Measurements from ENCODE around the gene GTF3C4. TPM values are rescaled to one million over a fixed set of nuclear protein-coding genes. Genes with fewer than 3 reads are reported as not detected.

GTF3C4 gene
- total and polyA plus RNA-seq, 10 of the 15 experiments (the other 5 are each of a cell fraction or from before 2014, with no cell fraction given) = 3.2 to 18.9 (median 8.2) TPM

- BruUV-seq (replicated peaks) = no TSS peak
- POLR2A ChIA-PET = no interaction called here
- intact Hi-C loops (cut with micrococcal nuclease; ENCODE audit: unreplicated experiment) = no loop called here
These were observed 42.7 kb upstream of the GTF3C4 start for GRCh38 chr9:132627594-132627993.

More at GRCh38 chr9:132627594-132627993, 42.7 kb upstream of the GTF3C4 start:
- Histone ChIP-seq H4K20me1 (ENCODE audit: control insufficient read depth, insufficient read depth) (no peaks in the 10 kb centered on the region), H3K9ac (ENCODE audit: control insufficient read depth, insufficient read depth, low read length) (no peak overlapping the region), H3K4me2 (ENCODE audit: control insufficient read depth, insufficient read depth) (no peak overlapping the region), H3K9me3 (replicated peaks; ENCODE audit: control insufficient read depth, insufficient read depth, low read length) (no peaks in the 10 kb centered on the region), H3K4me3 (no peak overlapping the region), H3K36me3 (ENCODE audit: control insufficient read depth in 2 of 2, insufficient read depth in 2 of 2, low read length in 1 of 2) (peaks cover 12 to 24% of the 10 kb centered on the region in 2 experiments), H3K27ac (ENCODE audit: control insufficient read depth, insufficient read depth) (no peak overlapping the region), H2AFZ (ENCODE audit: control insufficient read depth, low read depth, low read length) (no peak overlapping the region), H3K79me2 (ENCODE audit: control insufficient read depth, insufficient read depth, low read length) (no peaks in the 10 kb centered on the region), H3K27me3 (replicated peaks in 1 of 2; ENCODE audit: control insufficient read depth in 2 of 2, insufficient read depth in 2 of 2, low read length in 1 of 2) (no peaks in the 10 kb centered on the region), H3K4me1 (ENCODE audit: control insufficient read depth, insufficient read depth, low read length) (no peaks in the 10 kb centered on the region)
- TF ChIP-seq CEBPB (IDR thresholded peaks at IDR 0.05; ENCODE audit: borderline replicate concordance in 1 of 2, low read depth in 2 of 2, low read length in 2 of 2) = no peak
- TF ChIP-seq RUNX3 (IDR thresholded peaks at IDR 0.05; ENCODE audit: low read length) = no peak
- TF ChIP-seq FOXM1 (IDR thresholded peaks at IDR 0.05; ENCODE audit: low read depth, low read length) = no peak
- no peak for TF ChIP-seq NR2C1 (IDR thresholded peaks at IDR 0.05)
- no peak for TF ChIP-seq NR2F1 (conservative IDR thresholded peaks at IDR 0.05)
- no peak for TF ChIP-seq ZBTB11 (CRISPR knock-in tag; IDR thresholded peaks at IDR 0.05)
- TF ChIP-seq SPI1 (IDR thresholded peaks at IDR 0.05; ENCODE audit: borderline replicate concordance, insufficient read depth, low read depth, low read length) = no peak
- TF ChIP-seq DPF2 (IDR thresholded peaks at IDR 0.05) = no peak
- no peak for TF ChIP-seq POLR2AphosphoS5 (IDR thresholded peaks at IDR 0.05; ENCODE audit: low read length)
- no peak for TF ChIP-seq NFYA (IDR thresholded peaks at IDR 0.05; ENCODE audit: borderline replicate concordance, low read depth, low read length)
- no peak for TF ChIP-seq HSF1 (IDR thresholded peaks at IDR 0.05; ENCODE audit: low read depth, low read length)
- TF ChIP-seq ZNF217 (IDR thresholded peaks at IDR 0.05) = no peak
- no peak for TF ChIP-seq EP300 (IDR thresholded peaks at IDR 0.05; ENCODE audit: borderline replicate concordance in 1 of 2, control insufficient read depth in 1 of 2, low read depth in 2 of 2, low read length in 2 of 2)
- ATAC-seq (no peak), FAIRE-seq (no peak), DNase-seq (ENCODE audit: low read depth, low spot score) (no peak)
- ChIA-PET RAD21 (ENCODE audit: unreplicated experiment) (no interaction called here), CTCF (no interaction called here), SMC1A (ENCODE audit: uncharacterized antibody, unreplicated experiment) (no interaction called here)
- 97% methylated on average over 11 of the region's 11 CpGs for WGBS (ENCODE audit: insufficient coverage, insufficient replicate concordance, low lambda C conversion rate, missing lambda C conversion rate)
- in situ Hi-C loops (cut with MboI) = no loop called here
